A673 (cell line): Measurements from ENCODE around the gene ARAP3.

Experiments
- EZH2 ChIP-seq: fragments of 200-600 bp; sonication (generic); IDR thresholded peaks from 2 replicates; pipeline ENCODE4 v1.6.1; 2017; ENCODE audit warnings: borderline replicate concordance, low read depth, mild to moderate bottlenecking, mixed read lengths, antibody characterized with exemption, low read length; ENCODE audit not compliant: poor library complexity, severe bottlenecking
- TF ChIP-seq, protein P1 (sequence below): fragments of 300-800, 200-600 bp; sonication (generic); conservative IDR thresholded peaks from 2 replicates; pipeline ENCODE4 v1.5.1; 2017; ENCODE audit warnings: low read depth, mild to moderate bottlenecking, antibody characterized with exemption, low read length, moderate library complexity, mixed read lengths

DNA sequence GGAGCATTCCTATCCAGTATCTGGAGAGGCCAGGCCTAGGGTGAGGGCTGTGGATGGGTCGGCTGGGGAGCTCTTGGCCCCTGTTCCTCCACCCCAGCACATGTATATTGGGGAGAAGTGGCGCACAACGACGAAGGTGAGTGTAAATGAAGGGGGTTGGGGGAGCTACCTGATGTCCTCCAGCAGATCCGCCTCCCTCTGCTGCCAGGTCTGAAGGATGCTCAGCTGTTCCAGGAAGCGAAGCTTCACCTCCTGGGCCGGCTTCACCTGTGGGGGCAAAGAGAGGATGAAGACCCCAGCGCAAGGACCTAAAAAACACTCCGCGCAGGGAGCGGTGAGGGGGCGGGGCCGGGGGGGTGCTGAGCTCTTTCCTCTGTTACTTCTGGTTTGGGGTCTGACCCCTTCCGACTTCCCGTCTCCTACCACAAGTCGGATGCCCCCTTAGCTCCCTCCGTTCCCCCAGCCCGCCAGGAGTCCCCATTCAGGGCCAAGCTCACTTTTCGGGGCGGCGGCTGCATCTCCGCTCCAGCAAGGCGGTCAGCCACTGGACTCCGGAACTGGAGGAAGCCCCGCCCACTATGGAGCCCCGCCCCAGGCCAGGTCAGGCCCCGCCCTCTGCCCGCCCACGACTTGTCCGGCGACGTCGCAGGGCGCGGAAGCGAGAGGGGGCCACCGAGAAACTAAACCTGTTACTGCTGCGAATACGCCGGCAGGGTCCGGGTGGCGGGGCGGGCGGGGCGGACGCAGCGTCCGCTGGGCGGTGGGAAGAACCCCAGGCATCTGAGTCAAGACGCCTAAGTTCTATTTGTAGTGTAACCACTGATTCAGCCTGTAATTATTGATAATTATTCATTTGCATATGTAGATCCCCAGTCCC, 30.9 kb downstream of the ARAP3 start, which contains the start of gene FCHSD1:
- no peak for TF ChIP-seq EZH2
- TF ChIP-seq, protein P1, sequence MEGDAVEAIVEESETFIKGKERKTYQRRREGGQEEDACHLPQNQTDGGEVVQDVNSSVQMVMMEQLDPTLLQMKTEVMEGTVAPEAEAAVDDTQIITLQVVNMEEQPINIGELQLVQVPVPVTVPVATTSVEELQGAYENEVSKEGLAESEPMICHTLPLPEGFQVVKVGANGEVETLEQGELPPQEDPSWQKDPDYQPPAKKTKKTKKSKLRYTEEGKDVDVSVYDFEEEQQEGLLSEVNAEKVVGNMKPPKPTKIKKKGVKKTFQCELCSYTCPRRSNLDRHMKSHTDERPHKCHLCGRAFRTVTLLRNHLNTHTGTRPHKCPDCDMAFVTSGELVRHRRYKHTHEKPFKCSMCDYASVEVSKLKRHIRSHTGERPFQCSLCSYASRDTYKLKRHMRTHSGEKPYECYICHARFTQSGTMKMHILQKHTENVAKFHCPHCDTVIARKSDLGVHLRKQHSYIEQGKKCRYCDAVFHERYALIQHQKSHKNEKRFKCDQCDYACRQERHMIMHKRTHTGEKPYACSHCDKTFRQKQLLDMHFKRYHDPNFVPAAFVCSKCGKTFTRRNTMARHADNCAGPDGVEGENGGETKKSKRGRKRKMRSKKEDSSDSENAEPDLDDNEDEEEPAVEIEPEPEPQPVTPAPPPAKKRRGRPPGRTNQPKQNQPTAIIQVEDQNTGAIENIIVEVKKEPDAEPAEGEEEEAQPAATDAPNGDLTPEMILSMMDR: no peak
